ENCODE results near the gene PRUNE2.

PRUNE2 gene

GRCh38 chr9:76884823-76885222, 21.1 kb downstream of the PRUNE2 start:
- no peaks in the 10 kb centered on the region for H3K27me3 ChIP-seq (replicated peaks; ENCODE audit: control insufficient read depth, insufficient read depth, low read length)
- H3K36me3 ChIP-seq (ENCODE audit: control insufficient read depth, insufficient read depth, low read length, severe bottlenecking): peaks cover 42% of the 10 kb centered on the region
- DNase-seq (ENCODE audit: low read depth): no peak
- no peak overlapping the region for H3K4me3 ChIP-seq (ENCODE audit: low read length)
- H3K4me1 ChIP-seq (ENCODE audit: control insufficient read depth, insufficient read depth, low read length): peaks cover 15% of the 10 kb centered on the region
- H3K9me3 ChIP-seq (ENCODE audit: control insufficient read depth, low read length): no peaks in the 10 kb centered on the region
- H3K9ac ChIP-seq (ENCODE audit: low read length): no peak overlapping the region

GRCh38 chr9:76883341-76883855, 22.5 kb downstream of the PRUNE2 start:
- peaks cover 32% of the 10 kb centered on the region for H3K36me3 ChIP-seq (ENCODE audit: control insufficient read depth, insufficient read depth, low read length, severe bottlenecking)
- H3K4me1 ChIP-seq (ENCODE audit: control insufficient read depth, insufficient read depth, low read length): peaks cover 15% of the 10 kb centered on the region
- no peaks in the 10 kb centered on the region for H3K27me3 ChIP-seq (replicated peaks; ENCODE audit: control insufficient read depth, insufficient read depth, low read length)
- H3K4me3 ChIP-seq (ENCODE audit: low read length): no peak overlapping the region
- no peak overlapping the region for H3K9ac ChIP-seq (ENCODE audit: low read length)
- H3K9me3 ChIP-seq (ENCODE audit: control insufficient read depth, low read length): no peaks in the 10 kb centered on the region
- no peak for DNase-seq (ENCODE audit: low read depth)

DNA sequence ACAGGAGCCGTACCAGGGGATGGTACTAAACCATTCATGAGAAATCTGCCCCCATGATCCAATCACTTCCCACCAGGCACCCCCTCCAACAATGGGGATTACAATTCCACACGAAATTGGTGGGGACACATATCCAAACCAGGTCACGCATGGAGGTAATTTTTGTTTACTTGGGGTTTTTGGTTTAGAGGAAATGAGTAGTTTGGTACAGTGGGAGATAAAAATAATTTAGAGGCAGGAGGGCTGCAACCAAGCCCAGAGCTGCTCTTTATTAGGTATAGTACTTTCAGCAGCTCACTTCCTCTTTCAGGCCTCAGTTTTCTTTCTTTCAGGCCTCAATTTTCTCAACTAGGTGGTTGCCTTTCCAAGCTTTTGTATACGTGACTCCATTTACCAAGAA, 23.2 kb downstream of the PRUNE2 start:
- Histone ChIP-seq H3K27me3 (replicated peaks; ENCODE audit: control insufficient read depth, insufficient read depth, low read length) (no peaks in the 10 kb centered on the region), H3K9me3 (ENCODE audit: control insufficient read depth, low read length) (no peaks in the 10 kb centered on the region), H3K36me3 (ENCODE audit: control insufficient read depth, insufficient read depth, low read length, severe bottlenecking) (peaks cover 39% of the 10 kb centered on the region), H3K4me3 (ENCODE audit: low read length) (no peak overlapping the region), H3K9ac (ENCODE audit: low read length) (no peak overlapping the region), H3K4me1 (ENCODE audit: control insufficient read depth, insufficient read depth, low read length) (peaks cover 19% of the 10 kb centered on the region)
- no peak for DNase-seq (ENCODE audit: low read depth)

DNA sequence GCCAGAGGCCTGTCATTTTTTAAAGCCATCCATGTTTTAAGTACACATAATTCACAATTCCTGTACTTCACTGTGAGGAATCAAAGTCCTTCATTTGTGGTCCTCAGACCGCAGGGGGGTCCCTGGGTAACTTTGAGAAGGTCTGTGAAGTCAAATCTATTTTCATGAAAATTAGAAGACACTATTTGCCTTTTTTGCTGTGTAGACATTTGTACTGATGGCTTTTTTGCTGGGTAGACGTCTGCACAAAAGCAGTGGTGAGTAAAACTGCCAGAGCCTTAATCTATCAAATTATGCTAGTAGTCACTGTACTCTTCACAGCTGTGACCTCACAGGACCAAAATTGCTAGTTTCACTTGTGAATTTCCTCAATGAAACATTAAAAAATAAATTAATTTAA, 25.7 kb downstream of the PRUNE2 start:
- peaks cover 35% of the 10 kb centered on the region for H3K36me3 ChIP-seq (ENCODE audit: control insufficient read depth, insufficient read depth, low read length, severe bottlenecking)
- H3K9ac ChIP-seq (ENCODE audit: low read length): no peak overlapping the region
- H3K4me1 ChIP-seq (ENCODE audit: control insufficient read depth, insufficient read depth, low read length): peaks cover 29% of the 10 kb centered on the region
- H3K9me3 ChIP-seq (ENCODE audit: control insufficient read depth, low read length): no peaks in the 10 kb centered on the region
- no peak for DNase-seq (ENCODE audit: low read depth)
- H3K4me3 ChIP-seq (ENCODE audit: low read length): no peak overlapping the region
- no peaks in the 10 kb centered on the region for H3K27me3 ChIP-seq (replicated peaks; ENCODE audit: control insufficient read depth, insufficient read depth, low read length)

GRCh38 chr9:76878933-76879332, 27.0 kb downstream of the PRUNE2 start:
- peaks cover 23% of the 10 kb centered on the region for H3K36me3 ChIP-seq (ENCODE audit: control insufficient read depth, insufficient read depth, low read length, severe bottlenecking)
- peaks cover 41% of the 10 kb centered on the region for H3K4me1 ChIP-seq (ENCODE audit: control insufficient read depth, insufficient read depth, low read length)
- no peak overlapping the region for H3K9ac ChIP-seq (ENCODE audit: low read length)

DNA sequence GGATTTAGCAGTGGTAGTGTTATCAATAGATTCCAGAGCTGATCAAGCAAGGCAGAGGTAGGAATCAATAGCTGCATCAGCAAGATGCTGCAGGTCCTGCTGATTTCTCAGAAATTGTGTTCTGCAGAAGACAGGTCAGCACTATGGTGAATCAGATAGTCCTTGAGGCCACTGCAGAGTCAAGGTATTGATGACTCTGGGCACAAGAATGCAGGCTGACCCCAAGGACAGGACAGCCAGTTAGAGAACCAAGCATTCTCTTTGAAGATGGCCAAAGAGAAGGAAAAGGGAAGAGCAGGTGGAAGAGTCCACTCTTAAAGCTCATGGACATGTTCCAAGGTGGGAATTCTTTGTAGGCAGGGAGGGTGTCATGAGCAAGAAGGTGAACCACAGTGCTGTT, 28.0 kb downstream of the PRUNE2 start:
- Histone ChIP-seq H3K9me3 (ENCODE audit: control insufficient read depth, low read length) (no peaks in the 10 kb centered on the region), H3K36me3 (ENCODE audit: control insufficient read depth, insufficient read depth, low read length, severe bottlenecking) (peaks cover 14% of the 10 kb centered on the region), H3K9ac (ENCODE audit: low read length) (no peak overlapping the region), H3K4me3 (ENCODE audit: low read length) (peak overlapping the region; percentile 19), H3K4me1 (ENCODE audit: control insufficient read depth, insufficient read depth, low read length) (peaks cover 51% of the 10 kb centered on the region), H3K27me3 (replicated peaks; ENCODE audit: control insufficient read depth, insufficient read depth, low read length) (no peaks in the 10 kb centered on the region)
- no peak for DNase-seq (ENCODE audit: low read depth)

More at GRCh38 chr9:76878933-76879332, 27.0 kb downstream of the PRUNE2 start:
- no peak overlapping the region for H3K4me3 ChIP-seq (ENCODE audit: low read length)
- DNase-seq (ENCODE audit: low read depth): no peak
- H3K9me3 ChIP-seq (ENCODE audit: control insufficient read depth, low read length): no peaks in the 10 kb centered on the region
- no peaks in the 10 kb centered on the region for H3K27me3 ChIP-seq (replicated peaks; ENCODE audit: control insufficient read depth, insufficient read depth, low read length)

DNA sequence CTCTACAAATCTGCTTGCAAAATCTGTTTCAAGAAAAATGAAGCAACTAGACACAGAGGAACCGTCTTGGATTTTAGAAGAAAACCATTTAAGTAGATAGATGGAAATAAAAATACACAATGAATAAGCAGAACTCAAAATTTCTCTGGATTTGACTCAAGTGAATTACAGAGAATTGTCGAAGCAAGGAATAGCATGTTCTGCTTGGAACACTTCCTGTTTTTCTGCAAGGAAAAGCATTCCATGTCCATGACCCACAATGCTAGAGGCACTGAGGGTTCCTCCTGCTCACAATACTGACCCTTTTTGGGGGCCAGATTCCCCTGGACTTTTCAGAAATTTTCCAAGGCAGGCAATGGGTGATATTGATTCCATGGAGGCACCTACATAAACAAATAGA, 29.8 kb downstream of the PRUNE2 start:
- H3K36me3 ChIP-seq (ENCODE audit: control insufficient read depth, insufficient read depth, low read length, severe bottlenecking): peaks cover 7% of the 10 kb centered on the region
- peak; percentile 70 for DNase-seq (ENCODE audit: low read depth)

DNA sequence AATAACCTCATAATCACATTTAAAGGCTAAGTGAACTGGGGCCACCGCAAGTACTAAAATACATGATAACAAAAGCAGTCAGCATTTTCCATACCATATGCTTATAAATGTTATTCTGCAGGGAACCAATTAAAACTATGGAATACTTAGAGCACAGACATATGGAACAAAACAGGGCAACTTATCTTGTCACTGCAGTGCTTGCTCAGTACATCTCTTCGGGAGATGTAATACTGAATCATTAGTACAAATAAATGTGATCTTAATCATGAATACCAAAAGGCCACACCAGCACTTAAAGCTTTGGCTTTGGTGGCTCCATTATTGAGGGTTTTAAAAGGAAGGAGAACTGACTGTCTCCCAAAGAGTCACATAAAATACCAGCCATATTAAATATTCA, 32.1 kb downstream of the PRUNE2 start:
- Histone ChIP-seq H3K9me3 (ENCODE audit: control insufficient read depth, low read length) (no peaks in the 10 kb centered on the region), H3K9ac (ENCODE audit: low read length) (peak overlapping the region; percentile 85), H3K4me1 (ENCODE audit: control insufficient read depth, insufficient read depth, low read length) (peaks cover 75% of the 10 kb centered on the region), H3K36me3 (ENCODE audit: control insufficient read depth, insufficient read depth, low read length, severe bottlenecking) (peaks cover 9% of the 10 kb centered on the region), H3K4me3 (ENCODE audit: low read length) (peak overlapping the region; percentile 67), H3K27me3 (replicated peaks; ENCODE audit: control insufficient read depth, insufficient read depth, low read length) (no peaks in the 10 kb centered on the region)
- no peak for DNase-seq (ENCODE audit: low read depth)

More for the DNA sequence above, 29.8 kb downstream of the PRUNE2 start:
- Histone ChIP-seq H3K27me3 (replicated peaks; ENCODE audit: control insufficient read depth, insufficient read depth, low read length) (no peaks in the 10 kb centered on the region), H3K4me3 (ENCODE audit: low read length) (peak overlapping the region; percentile 48), H3K4me1 (ENCODE audit: control insufficient read depth, insufficient read depth, low read length) (peaks cover 63% of the 10 kb centered on the region), H3K9ac (ENCODE audit: low read length) (peak overlapping the region; percentile 83), H3K9me3 (ENCODE audit: control insufficient read depth, low read length) (no peaks in the 10 kb centered on the region)

DNA sequence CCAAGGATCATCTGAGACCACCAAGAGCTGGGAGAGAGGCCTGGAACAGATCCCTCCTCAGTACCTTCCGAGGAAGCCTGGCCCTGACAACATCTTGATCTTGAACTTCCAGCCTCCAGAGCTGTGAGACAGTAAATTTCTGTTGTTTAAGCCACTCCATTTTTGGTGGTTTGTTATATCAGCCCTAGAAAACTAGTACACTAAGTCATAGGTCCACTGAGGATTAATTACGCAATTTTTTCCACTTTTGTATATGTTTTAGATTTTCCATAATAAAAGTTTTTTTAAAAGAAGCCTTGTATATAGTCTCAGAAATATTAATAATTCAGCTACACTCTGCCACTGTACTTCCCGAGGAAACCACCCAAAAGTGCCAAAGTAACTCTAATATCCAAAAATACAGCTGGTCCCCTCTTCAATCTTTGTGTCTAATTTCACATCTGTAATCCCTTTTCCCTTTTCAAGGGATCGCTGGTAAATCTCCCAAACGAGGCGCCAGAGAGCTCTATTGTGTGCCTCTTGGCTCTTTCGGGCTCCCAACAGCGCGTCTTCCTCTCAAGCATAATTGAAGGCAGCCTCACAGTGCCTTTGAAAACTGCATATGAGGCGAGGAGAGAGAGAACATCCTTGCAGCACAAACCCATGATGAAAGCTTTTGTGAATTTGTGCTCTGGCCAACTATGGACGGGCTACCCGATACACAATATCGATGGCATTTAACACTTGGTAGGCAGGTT, 32.7 kb downstream of the PRUNE2 start:
- DNase-seq (ENCODE audit: low read depth): peak; percentile 63
- peak overlapping the region; percentile 67 for H3K4me3 ChIP-seq (ENCODE audit: low read length)
- H3K9ac ChIP-seq (ENCODE audit: low read length): peak overlapping the region; percentile 85

DNA sequence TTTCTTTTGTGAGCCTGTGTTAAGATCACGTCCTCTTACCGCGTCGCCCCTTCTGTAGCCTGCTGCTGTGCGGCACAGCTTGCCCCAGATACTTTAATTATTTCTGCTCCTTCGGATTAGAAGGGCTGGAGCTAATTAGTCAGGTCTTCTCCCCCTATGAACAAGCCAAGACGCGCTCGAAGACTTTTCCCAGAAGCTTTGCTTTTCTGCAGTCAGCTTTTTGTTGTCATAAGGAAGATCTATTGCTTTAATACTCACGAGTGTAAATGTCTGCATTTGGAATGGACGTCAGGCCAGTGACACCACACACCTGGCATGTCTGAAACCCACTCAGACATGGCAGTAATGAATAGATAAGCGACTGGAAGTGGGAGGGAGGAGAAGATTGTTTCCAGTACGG, 37.0 kb downstream of the PRUNE2 start:
- Histone ChIP-seq H3K4me3 (ENCODE audit: low read length) (peak overlapping the region; percentile 28), H3K27me3 (replicated peaks; ENCODE audit: control insufficient read depth, insufficient read depth, low read length) (no peaks in the 10 kb centered on the region), H3K36me3 (ENCODE audit: control insufficient read depth, insufficient read depth, low read length, severe bottlenecking) (peaks cover 2% of the 10 kb centered on the region), H3K4me1 (ENCODE audit: control insufficient read depth, insufficient read depth, low read length) (peaks cover 70% of the 10 kb centered on the region), H3K9me3 (ENCODE audit: control insufficient read depth, low read length) (no peaks in the 10 kb centered on the region), H3K9ac (ENCODE audit: low read length) (peak overlapping the region; percentile 70)
- no peak for DNase-seq (ENCODE audit: low read depth)

More for the DNA sequence above, 32.7 kb downstream of the PRUNE2 start:
- Histone ChIP-seq H3K36me3 (ENCODE audit: control insufficient read depth, insufficient read depth, low read length, severe bottlenecking) (peaks cover 8% of the 10 kb centered on the region), H3K9me3 (ENCODE audit: control insufficient read depth, low read length) (no peaks in the 10 kb centered on the region), H3K27me3 (replicated peaks; ENCODE audit: control insufficient read depth, insufficient read depth, low read length) (no peaks in the 10 kb centered on the region), H3K4me1 (ENCODE audit: control insufficient read depth, insufficient read depth, low read length) (peaks cover 78% of the 10 kb centered on the region)

DNA sequence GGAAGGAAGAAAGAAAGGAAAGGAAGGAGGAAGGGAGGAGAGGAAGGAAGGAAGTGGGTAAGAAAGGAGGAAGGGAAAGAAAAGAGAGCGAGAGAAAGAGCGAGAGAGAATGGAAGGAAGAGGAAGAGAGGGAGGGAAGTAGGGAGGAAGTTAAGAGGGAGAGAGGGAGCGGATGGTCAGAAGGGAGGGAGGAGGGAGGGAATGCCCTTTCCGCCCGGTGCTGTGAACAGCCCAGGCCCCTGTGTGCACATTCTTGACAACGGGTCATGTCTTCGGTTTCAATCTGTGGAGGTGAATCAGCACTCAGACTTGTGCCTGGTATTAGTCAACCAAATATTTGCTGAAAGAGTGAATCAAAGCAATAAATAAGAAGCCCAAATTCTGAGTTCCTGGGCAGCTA, 39.2 kb downstream of the PRUNE2 start:
- H3K27me3 ChIP-seq (replicated peaks; ENCODE audit: control insufficient read depth, insufficient read depth, low read length): no peaks in the 10 kb centered on the region
- H3K9ac ChIP-seq (ENCODE audit: low read length): peak overlapping the region; percentile 67
- DNase-seq (ENCODE audit: low read depth): peak; percentile 88
- no peaks in the 10 kb centered on the region for H3K9me3 ChIP-seq (ENCODE audit: control insufficient read depth, low read length)
- H3K4me3 ChIP-seq (ENCODE audit: low read length): no peak overlapping the region
- H3K4me1 ChIP-seq (ENCODE audit: control insufficient read depth, insufficient read depth, low read length): peaks cover 70% of the 10 kb centered on the region
- peaks cover 2% of the 10 kb centered on the region for H3K36me3 ChIP-seq (ENCODE audit: control insufficient read depth, insufficient read depth, low read length, severe bottlenecking)
